WI38 (cell line): Measurements from ENCODE around the gene MLX.
"Not testable (repeated sequence)": the region's sequence is repeated elsewhere in the genome, so short reads cannot be mapped to it uniquely, and the experiment has no call there.

Experiments used
- H3K4me3 ChIP-seq: 2 replicates; pipeline ENCODE4 v1.5.1; 2011; ENCODE audit warnings: low read depth, mild to moderate bottlenecking, control low read depth, low read length
- CTCF ChIP-seq: IDR thresholded peaks from 2 replicates; pipeline ENCODE4 v1.5.1; 2012; ENCODE audit warnings: low read depth, mild to moderate bottlenecking, control low read depth, low read length

The MLX gene

GRCh38 chr17:42618442-42619150 is 51.7 kb downstream of the MLX start:
- TF ChIP-seq CTCF: no peak
- H3K4me3 ChIP-seq: no peak overlapping the region

- not testable (repeated sequence) for H3K4me3 ChIP-seq
These were observed 55.1 kb downstream of the MLX start for GRCh38 chr17:42621987-42622386.
